ENCODE measurements around the gene PLCL2.

PLCL2 gene

GRCh38 chr3:17013050-17013449 lies 128.3 kb downstream of the PLCL2 start:
- H3K4me3 ChIP-seq (replicated peaks; ENCODE audit: low read depth, low read length) = no peak overlapping the region
- TF ChIP-seq CTCF (IDR thresholded peaks at IDR 0.05; ENCODE audit: low read depth, low read length, missing control alignments) = no peak
- DNase-seq (ENCODE audit: extremely low read depth, low read depth) = no peak

GRCh38 chr3:17013571-17013970 lies 128.8 kb downstream of the PLCL2 start:
- no peak for TF ChIP-seq CTCF (IDR thresholded peaks at IDR 0.05; ENCODE audit: low read depth, low read length, missing control alignments)
- no peak for DNase-seq (ENCODE audit: extremely low read depth, low read depth)
- H3K4me3 ChIP-seq (replicated peaks; ENCODE audit: low read depth, low read length) = no peak overlapping the region

- no peak for DNase-seq (ENCODE audit: extremely low read depth, low read depth)
- TF ChIP-seq CTCF (IDR thresholded peaks at IDR 0.05; ENCODE audit: low read depth, low read length, missing control alignments) = no peak
- no peak overlapping the region for H3K4me3 ChIP-seq (replicated peaks; ENCODE audit: low read depth, low read length)
Observed at GRCh38 chr3:17014284-17014683, 129.5 kb downstream of the PLCL2 start.

- DNase-seq (ENCODE audit: extremely low read depth, low read depth) = no peak
- TF ChIP-seq CTCF (IDR thresholded peaks at IDR 0.05; ENCODE audit: low read depth, low read length, missing control alignments) = no peak
Observed at GRCh38 chr3:17014709-17015108, 130.0 kb downstream of the PLCL2 start.

GRCh38 chr3:17021614-17022013 lies 136.9 kb downstream of the PLCL2 start:
- TF ChIP-seq CTCF (IDR thresholded peaks at IDR 0.05; ENCODE audit: low read depth, low read length, missing control alignments) = no peak
- no peak for DNase-seq (ENCODE audit: extremely low read depth, low read depth)
- no peak overlapping the region for H3K4me3 ChIP-seq (replicated peaks; ENCODE audit: low read depth, low read length)

More at GRCh38 chr3:17014709-17015108, 130.0 kb downstream of the PLCL2 start:
- H3K4me3 ChIP-seq (replicated peaks; ENCODE audit: low read depth, low read length) = no peak overlapping the region

GRCh38 chr3:17023006-17023664 lies 138.4 kb downstream of the PLCL2 start:
- TF ChIP-seq CTCF (IDR thresholded peaks at IDR 0.05; ENCODE audit: low read depth, low read length, missing control alignments) = no peak
- no peak for DNase-seq (ENCODE audit: extremely low read depth, low read depth)

More at GRCh38 chr3:17023006-17023664, 138.4 kb downstream of the PLCL2 start:
- no peak overlapping the region for H3K4me3 ChIP-seq (replicated peaks; ENCODE audit: low read depth, low read length)

Data from HFF-Myc (cell line).